Endodermal cell (in vitro differentiated cells): Measurements from ENCODE around the gene SPAG9. TPM values are rescaled to one million over a fixed set of nuclear protein-coding genes. Genes with fewer than 3 reads are reported as not detected.
A peak's percentile ranks its signal among the peaks of the same experiment; 100 is the strongest.

Experiments
- DNase-seq: peaks from one replicate; pipeline ENCODE4 v3.0.0-alpha.2; 2017
- H3K27ac ChIP-seq: 2 replicates; pipeline ENCODE4 v1.5.1; 2013; ENCODE audit warnings: mild to moderate bottlenecking, low read depth, low read length, moderate library complexity
- H3K27me3 ChIP-seq: 2 replicates; pipeline ENCODE4 v1.6.1; 2013; ENCODE audit warnings: mild to moderate bottlenecking, low read length, moderate library complexity; ENCODE audit not compliant: insufficient read depth, control insufficient read depth, poor library complexity, severe bottlenecking
- H3K36me3 ChIP-seq: 2 replicates; pipeline ENCODE4 v1.7.0; 2013; ENCODE audit warnings: mild to moderate bottlenecking, low read length, moderate library complexity; ENCODE audit not compliant: control insufficient read depth, insufficient read depth
- H3K4me1 ChIP-seq: one replicate; pipeline ENCODE4 v1.7.0; 2013; ENCODE audit warnings: low read length; ENCODE audit not compliant: control insufficient read depth, insufficient read depth
- H3K4me3 ChIP-seq: 2 replicates; pipeline ENCODE4 v1.5.1; 2013; ENCODE audit warnings: mild to moderate bottlenecking, low read length, moderate library complexity
- H3K9ac ChIP-seq: 2 replicates; pipeline ENCODE4 v1.6.1; 2013; ENCODE audit warnings: mild to moderate bottlenecking, low read length, moderate library complexity; ENCODE audit not compliant: poor library complexity, severe bottlenecking; ENCODE audit errors: extremely low read depth
- H3K9me3 ChIP-seq: 2 replicates; pipeline ENCODE4 v1.6.1; 2013; ENCODE audit warnings: mild to moderate bottlenecking, low read length, moderate library complexity; ENCODE audit not compliant: control insufficient read depth
- H3K27ac Mint-ChIP-seq: 2 replicates; pipeline ENCODE4 v1.8.0; 2020; ENCODE audit warnings: mixed read lengths
- H3K27me3 Mint-ChIP-seq: 2 replicates; pipeline ENCODE4 v1.8.0; 2021; ENCODE audit warnings: mild to moderate bottlenecking, mixed read lengths; ENCODE audit not compliant: insufficient read depth
- H3K36me3 Mint-ChIP-seq: 2 replicates; pipeline ENCODE4 v1.8.0; 2020; ENCODE audit warnings: low read depth, mixed read lengths
- H3K4me1 Mint-ChIP-seq: 2 replicates; pipeline ENCODE4 v1.8.0; 2020; ENCODE audit warnings: mixed read lengths
- H3K4me3 Mint-ChIP-seq: 2 replicates; pipeline ENCODE4 v1.8.0; 2020; ENCODE audit warnings: mild to moderate bottlenecking, moderate library complexity, mixed read lengths
- H3K9me3 Mint-ChIP-seq: 2 replicates; pipeline ENCODE4 v1.8.0; 2020; ENCODE audit warnings: mild to moderate bottlenecking, mixed read lengths
- CTCF ChIP-seq: fragments of 200-600 bp; sonication (generic); conservative IDR thresholded peaks from 2 replicates; pipeline ENCODE4 v1.5.0; 2021; ENCODE audit warnings: antibody characterized with exemption, mild to moderate bottlenecking
- WGBS, 2 experiments: methylation state at CpG; one replicate each; pipeline versions ENCODE4 v1.1.5 to v1.1.7; 2013; ENCODE audit warnings: missing lambda C conversion rate in 2 of 2, mixed read lengths in 1 of 2; ENCODE audit not compliant: insufficient coverage in 1 of 2, insufficient read length in 1 of 2; 5-methylcytosine and 5-hydroxymethylcytosine counted together
- total RNA-seq, 2 donors: library from RNA; stranded (reverse); fragmentation: NEBNext Ultra II Directional in 1 of 2; extraction: Animal tissue kit (Norgen Biotek cat#: 25700) in 1 of 2; gene quantifications; 2 replicates in 1 of 2; 3 replicates in 1 of 2; pipeline ENCODE4 v1.2.1, GENCODE V29; 2021

Gene SPAG9
- total RNA-seq, 2 donors from 2014 or later, result 64.8 to 77.7 TPM

GRCh38 chr17:51056813-51057510 lies 63.7 kb downstream of the SPAG9 start:
- Histone ChIP-seq H3K9ac (no peak overlapping the region), H3K27ac (peak overlapping the region; percentile 89), H3K4me3 (no peak overlapping the region), H3K9me3 (no peaks in the 10 kb centered on the region), H3K27me3 (no peaks in the 10 kb centered on the region), H3K4me1 (no peaks in the 10 kb centered on the region), H3K36me3 (peaks cover 4% of the 10 kb centered on the region)
- peak; percentile 89 for DNase-seq
- 67% methylated on average over 1 of the region's 1 CpG; no CpG with 5 or more reads in 1 of the 2 experiments for WGBS, 2 experiments
- H3K4me3 Mint-ChIP-seq, result no peak overlapping the region
- TF ChIP-seq CTCF, result peak; percentile 88
- H3K27ac Mint-ChIP-seq, result peak overlapping the region; percentile 71
- no peaks in the 10 kb centered on the region for H3K27me3 Mint-ChIP-seq
- peaks cover 12% of the 10 kb centered on the region for H3K4me1 Mint-ChIP-seq
- no peaks in the 10 kb centered on the region for H3K9me3 Mint-ChIP-seq
- H3K36me3 Mint-ChIP-seq, result peaks cover 6% of the 10 kb centered on the region

GRCh38 chr17:51054748-51055147 lies 65.9 kb downstream of the SPAG9 start:
- H3K27ac Mint-ChIP-seq, result no peak overlapping the region
- TF ChIP-seq CTCF, result no peak
- WGBS, 2 experiments, result 80 to 97% methylated on average over 1 to 3 of the region's 4 CpGs

GRCh38 chr17:51052235-51052634 lies 68.4 kb downstream of the SPAG9 start:
- H3K27ac ChIP-seq, result no peak overlapping the region
- H3K4me1 Mint-ChIP-seq, result peaks cover 12% of the 10 kb centered on the region
- no peaks in the 10 kb centered on the region for H3K4me1 ChIP-seq
- H3K9me3 Mint-ChIP-seq, result no peaks in the 10 kb centered on the region
- H3K27ac Mint-ChIP-seq, result peak overlapping the region; percentile 19
- H3K27me3 Mint-ChIP-seq, result no peaks in the 10 kb centered on the region
- no peak overlapping the region for H3K4me3 Mint-ChIP-seq
- no peaks in the 10 kb centered on the region for H3K27me3 ChIP-seq
- WGBS, 2 experiments, result 91% methylated on average over 2 of the region's 3 CpGs; no CpG with 5 or more reads in 1 of the 2 experiments
- peaks cover 4% of the 10 kb centered on the region for H3K36me3 ChIP-seq
- DNase-seq, result no peak
- H3K4me3 ChIP-seq, result no peak overlapping the region
- peaks cover 9% of the 10 kb centered on the region for H3K36me3 Mint-ChIP-seq
- TF ChIP-seq CTCF, result no peak
- H3K9ac ChIP-seq, result no peak overlapping the region
- H3K9me3 ChIP-seq, result no peaks in the 10 kb centered on the region

More at GRCh38 chr17:51054748-51055147, 65.9 kb downstream of the SPAG9 start:
- DNase-seq, result no peak
- no peaks in the 10 kb centered on the region for H3K9me3 ChIP-seq
- no peak overlapping the region for H3K27ac ChIP-seq
- no peaks in the 10 kb centered on the region for H3K27me3 ChIP-seq
- Mint-ChIP-seq H3K9me3 (no peaks in the 10 kb centered on the region), H3K4me3 (no peak overlapping the region), H3K4me1 (peaks cover 12% of the 10 kb centered on the region), H3K27me3 (no peaks in the 10 kb centered on the region), H3K36me3 (peaks cover 9% of the 10 kb centered on the region)
- no peak overlapping the region for H3K4me3 ChIP-seq
- H3K36me3 ChIP-seq, result peaks cover 4% of the 10 kb centered on the region
- H3K4me1 ChIP-seq, result no peaks in the 10 kb centered on the region
- H3K9ac ChIP-seq, result no peak overlapping the region
